RWPE1 (cell line): ENCODE measurements around the gene FOXA1.

Experiments used
- CTCF ChIA-PET: fragments of 350-600 bp; sonication (Branson Sonifier 250); formaldehyde crosslinking; extraction: SDS; loops from one replicate; lab custom pipeline; 2021; lab: Yijun Ruan, JAX
- POLR2A ChIA-PET: fragments of 400-600 bp; formaldehyde crosslinking; extraction: SDS; loops from one replicate; lab custom pipeline; 2020; ENCODE audit warnings: antibody characterized with exemption; ENCODE audit not compliant: low non-redundant PET; lab: Yijun Ruan, JAX
- DNase-seq: peaks from one replicate; pipeline ENCODE4 v3.0.0; 2012; ENCODE audit warnings: low spot score
- H3K27ac ChIP-seq: fragments of 450-650 bp; 2 replicates; pipeline ENCODE4 v1.5.1; 2017
- CTCF ChIP-seq: fragments of 450-650 bp; conservative IDR thresholded peaks from 2 replicates; pipeline ENCODE4 v1.5.1; 2017; ENCODE audit warnings: low read depth, mild to moderate bottlenecking

Gene FOXA1

GRCh38 chr14:37617864-37618365 is 22.9 kb upstream of the FOXA1 start:
- no peak for DNase-seq
- POLR2A ChIA-PET, result no interaction called here
- no peak overlapping the region for H3K27ac ChIP-seq
- no peak for TF ChIP-seq CTCF
- CTCF ChIA-PET, result no interaction called here

- TF ChIP-seq CTCF, result no peak
- no peak for DNase-seq
- ChIA-PET CTCF (interaction anchor here (0.5 kb wide), 1 partner anchor 1230 kb away, joined by 3 read pairs; no protein-coding TSS in a partner anchor), POLR2A (no interaction called here)
- no peak overlapping the region for H3K27ac ChIP-seq
These were observed 21.8 kb upstream of the FOXA1 start for GRCh38 chr14:37616853-37617252.

GRCh38 chr14:37615582-37616289 is 20.7 kb upstream of the FOXA1 start:
- ChIA-PET POLR2A (no interaction called here), CTCF (no interaction called here)
- no peak for TF ChIP-seq CTCF
- no peak for DNase-seq
- H3K27ac ChIP-seq, result no peak overlapping the region

- ChIA-PET CTCF (no interaction called here), POLR2A (no interaction called here)
- no peak overlapping the region for H3K27ac ChIP-seq
- DNase-seq, result no peak
- TF ChIP-seq CTCF, result no peak
These were observed 16.0 kb upstream of the FOXA1 start for GRCh38 chr14:37610945-37611523.

- no peak overlapping the region for H3K27ac ChIP-seq
- DNase-seq, result no peak
- CTCF ChIA-PET, result interaction anchor here (0.6 kb wide), 1 partner anchor 349 kb away, joined by 3 read pairs; no protein-coding TSS in a partner anchor
- TF ChIP-seq CTCF, result no peak
- POLR2A ChIA-PET, result no interaction called here
These were observed 13.6 kb upstream of the FOXA1 start for GRCh38 chr14:37608649-37609048.

GRCh38 chr14:37606678-37607077 is 11.6 kb upstream of the FOXA1 start:
- no peak for DNase-seq
- ChIA-PET POLR2A (no interaction called here), CTCF (no interaction called here)
- TF ChIP-seq CTCF, result no peak
- H3K27ac ChIP-seq, result no peak overlapping the region
